Vagina (tissue), 2 donors: Measurements from ENCODE around the gene IL20RB.

Experiments used
- CTCF ChIP-seq, 3 experiments: fragments of 450-650 bp in 2 of 3; fragments of 200-600 bp in 1 of 3; sonication (generic) in 1 of 3; IDR thresholded peaks; one replicate each; pipeline ENCODE4 v1.5.1; 2017 to 2019; ENCODE audit warnings: antibody characterized with exemption in 3 of 3, mild to moderate bottlenecking in 2 of 3, moderate library complexity in 2 of 3
- POLR2A ChIP-seq, 2 donors: fragments of 450-650 bp; IDR thresholded peaks; one replicate each; pipeline ENCODE4 v1.6.1; 2017; ENCODE audit warnings: antibody characterized with exemption in 2 of 2, mild to moderate bottlenecking in 2 of 2, moderate library complexity in 2 of 2

GRCh38 chr3:136946978-136947377 is 10.8 kb upstream of the IL20RB start:
- TF ChIP-seq POLR2A (IDR thresholded peaks at IDR 0.05) (no peak), CTCF (IDR thresholded peaks at IDR 0.05) (no peak)
